IMR-90 (cell line): ENCODE results near the gene TRIM26. TPM values are rescaled to one million over a fixed set of nuclear protein-coding genes. Genes with fewer than 3 reads are reported as not detected.

Experiments
- ATAC-seq: fragments of 200-7000 bp; cut with Tn5 transposase; 2 replicates; pipeline ENCODE4 v1.9.1; 2020; ENCODE audit warnings: low read depth, mild to moderate bottlenecking, moderate library complexity
- BruUV-seq: library from RNA; stranded (reverse); fragments of 400-500 nt; replicated peaks from 2 replicates; lab custom pipeline; 2021; lab: Mats Ljungman, UMichigan
- CTCF ChIA-PET: fragments of 300-600 bp; formaldehyde crosslinking; extraction: SDS; loops from one replicate; lab custom pipeline; 2021; ENCODE audit warnings: antibody characterized with exemption; lab: Yijun Ruan, JAX
- POLR2A ChIA-PET: fragments of 300-600 bp; sonication (Branson Sonifier 250); formaldehyde crosslinking; loops from one replicate; lab custom pipeline; 2022; ENCODE audit warnings: antibody characterized with exemption; ENCODE audit not compliant: unreplicated experiment; lab: Charles Lee
- DNase-seq: peaks from one replicate; pipeline ENCODE4 v3.0.0; 2013
- H2AFZ ChIP-seq: replicated peaks from 2 replicates; pipeline ENCODE3; 2013; ENCODE audit warnings: low read length, mild to moderate bottlenecking; ENCODE audit not compliant: poor library complexity
- H2AK5ac ChIP-seq: 2 replicates; pipeline ENCODE4 v1.6.1; 2013; ENCODE audit warnings: low read depth, low read length, inconsistent platforms
- H2AK9ac ChIP-seq: replicated peaks from 2 replicates; pipeline ENCODE3; 2013; ENCODE audit warnings: mild to moderate bottlenecking, low read depth, low read length, moderate library complexity; ENCODE audit not compliant: poor library complexity
- H2BK120ac ChIP-seq: 2 replicates; pipeline ENCODE4 v1.6.1; 2013; ENCODE audit warnings: low read depth, low read length, inconsistent platforms
- H2BK15ac ChIP-seq: 3 replicates; pipeline ENCODE4 v1.6.1; 2013; ENCODE audit warnings: low read depth, low read length, inconsistent platforms
- H2BK20ac ChIP-seq: 2 replicates; pipeline ENCODE4 v1.6.1; 2013; ENCODE audit warnings: low read depth, mild to moderate bottlenecking, inconsistent platforms, low read length, moderate library complexity
- H2BK5ac ChIP-seq: 2 replicates; pipeline ENCODE4 v1.6.1; 2013; ENCODE audit warnings: mild to moderate bottlenecking, low read depth, low read length, inconsistent platforms; ENCODE audit not compliant: poor library complexity, severe bottlenecking
- H3K14ac ChIP-seq: replicated peaks from 2 replicates; pipeline ENCODE4 v1.6.1; 2013; ENCODE audit warnings: low read depth, low read length, inconsistent platforms
- H3K18ac ChIP-seq: 2 replicates; pipeline ENCODE4 v1.6.1; 2013; ENCODE audit warnings: low read depth, low read length, control low read depth
- H3K23ac ChIP-seq: 2 replicates; pipeline ENCODE4 v1.6.1; 2013; ENCODE audit warnings: low read depth, low read length, inconsistent platforms
- H3K27ac ChIP-seq: 2 replicates; pipeline ENCODE4 v1.5.1; 2013; ENCODE audit warnings: mild to moderate bottlenecking, control low read depth, low read length; ENCODE audit not compliant: insufficient read depth
- H3K27me3 ChIP-seq: 2 replicates; pipeline ENCODE4 v1.6.1; 2013; ENCODE audit warnings: low read length; ENCODE audit not compliant: control insufficient read depth, insufficient read depth
- H3K36me3 ChIP-seq: 2 replicates; pipeline ENCODE4 v1.6.1; 2013; ENCODE audit warnings: low read length, mixed read lengths; ENCODE audit not compliant: control insufficient read depth, insufficient read depth
- H3K4ac ChIP-seq: 2 replicates; pipeline ENCODE4 v1.6.1; 2013; ENCODE audit warnings: low read depth, low read length, inconsistent platforms
- H3K4me1 ChIP-seq: 2 replicates; pipeline ENCODE4 v1.6.1; 2013; ENCODE audit warnings: low read length, mixed read lengths; ENCODE audit not compliant: control insufficient read depth, insufficient read depth
- H3K4me2 ChIP-seq: 2 replicates; pipeline ENCODE4 v1.6.1; 2013; ENCODE audit warnings: low read depth, mild to moderate bottlenecking, control low read depth, low read length, moderate library complexity
- H3K4me3 ChIP-seq: 2 replicates; pipeline ENCODE4 v1.5.1; 2013; ENCODE audit warnings: low read depth, mild to moderate bottlenecking, control low read depth, low read length, moderate library complexity; ENCODE audit not compliant: insufficient read depth
- H3K56ac ChIP-seq: 2 replicates; pipeline ENCODE4 v1.6.1; 2013; ENCODE audit warnings: low read length, inconsistent platforms; ENCODE audit not compliant: insufficient read depth; ENCODE audit errors: extremely low read depth
- H3K79me1 ChIP-seq, 2 experiments: 2 replicates each; pipeline ENCODE4 v1.6.1; 2013; ENCODE audit warnings: low read length in 2 of 2, inconsistent platforms in 1 of 2, low read depth in 1 of 2
- H3K9ac ChIP-seq: 2 replicates; pipeline ENCODE4 v1.6.1; 2013; ENCODE audit warnings: low read depth, low read length, control low read depth
- H3K9me1 ChIP-seq: 2 replicates; pipeline ENCODE4 v1.6.1; 2013; ENCODE audit warnings: low read length, inconsistent platforms; ENCODE audit not compliant: insufficient read depth
- H3K9me3 ChIP-seq: 2 replicates; pipeline ENCODE4 v1.6.1; 2013; ENCODE audit warnings: low read length; ENCODE audit not compliant: control insufficient read depth, insufficient read depth
- H4K20me1 ChIP-seq: 2 replicates; pipeline ENCODE4 v1.6.1; 2013; ENCODE audit warnings: low read length, inconsistent platforms; ENCODE audit not compliant: insufficient read depth
- H4K5ac ChIP-seq: 2 replicates; pipeline ENCODE4 v1.6.1; 2013; ENCODE audit warnings: mild to moderate bottlenecking, low read depth, low read length, control low read depth
- H4K8ac ChIP-seq, 2 experiments: 2 replicates each; pipeline ENCODE4 v1.6.1; 2013; ENCODE audit warnings: low read depth in 2 of 2, low read length in 2 of 2, control low read depth in 1 of 2, inconsistent platforms in 1 of 2
- H4K91ac ChIP-seq: 2 replicates; pipeline ENCODE4 v1.6.1; 2013; ENCODE audit warnings: low read depth, low read length, inconsistent platforms; ENCODE audit not compliant: insufficient read depth
- BHLHE40 ChIP-seq: fragments of 150-350 bp; IDR thresholded peaks from 2 replicates; pipeline ENCODE4 v1.6.1; 2016; ENCODE audit warnings: mild to moderate bottlenecking, low read depth, low read length
- CEBPB ChIP-seq: IDR thresholded peaks from 2 replicates; pipeline ENCODE4 v1.6.1; 2012; ENCODE audit warnings: low read depth, low read length, improper control_type of control experiment
- CHD1 ChIP-seq: IDR thresholded peaks from 2 replicates; pipeline ENCODE4 v1.6.1; 2012; ENCODE audit warnings: low read depth, low read length, improper control_type of control experiment
- CTCF ChIP-seq: conservative IDR thresholded peaks from 2 replicates; pipeline ENCODE4 v1.5.1; 2012; ENCODE audit warnings: mild to moderate bottlenecking, low read depth, low read length, improper control_type of control experiment
- ELK1 ChIP-seq: fragments of 150-350 bp; IDR thresholded peaks from 2 replicates; pipeline ENCODE4 v1.6.1; 2016; ENCODE audit warnings: low read depth, mild to moderate bottlenecking, low read length, moderate library complexity, borderline replicate concordance
- FOS ChIP-seq: fragments of 150-350 bp; IDR thresholded peaks from 2 replicates; pipeline ENCODE4 v1.6.1; 2016; ENCODE audit warnings: low read depth, low read length
- MAFK ChIP-seq: IDR thresholded peaks from 2 replicates; pipeline ENCODE4 v1.6.1; 2012; ENCODE audit warnings: low read depth, low read length, improper control_type of control experiment
- MAZ ChIP-seq: IDR thresholded peaks from 2 replicates; pipeline ENCODE4 v1.6.1; 2012; ENCODE audit warnings: low read depth, mild to moderate bottlenecking, low read length, improper control_type of control experiment, moderate library complexity, borderline replicate concordance
- MXI1 ChIP-seq: IDR thresholded peaks from 2 replicates; pipeline ENCODE4 v1.6.1; 2012; ENCODE audit warnings: low read depth, mild to moderate bottlenecking, low read length, moderate library complexity, borderline replicate concordance
- NFE2L2 ChIP-seq: fragments of 150-350 bp; IDR thresholded peaks from 2 replicates; pipeline ENCODE4 v1.6.1; 2016; ENCODE audit warnings: low read depth, mild to moderate bottlenecking, low read length
- POLR2A ChIP-seq: IDR thresholded peaks from 2 replicates; pipeline ENCODE4 v1.6.1; 2012; ENCODE audit warnings: mild to moderate bottlenecking, low read depth, low read length
- RAD21 ChIP-seq: IDR thresholded peaks from 2 replicates; pipeline ENCODE4 v1.6.1; 2012; ENCODE audit warnings: low read length, improper control_type of control experiment
- RCOR1 ChIP-seq: IDR thresholded peaks from 2 replicates; pipeline ENCODE4 v1.6.1; 2012; ENCODE audit warnings: mild to moderate bottlenecking, low read length, improper control_type of control experiment; ENCODE audit not compliant: insufficient replicate concordance
- RFX5 ChIP-seq: IDR thresholded peaks from 2 replicates; pipeline ENCODE4 v1.8.0; 2012; ENCODE audit warnings: low read depth, mild to moderate bottlenecking, low read length, moderate library complexity
- SMC3 ChIP-seq: fragments of 150-350 bp; IDR thresholded peaks from 2 replicates; pipeline ENCODE4 v1.6.1; 2016; ENCODE audit warnings: low read depth, mild to moderate bottlenecking, antibody characterized with exemption, low read length, moderate library complexity
- USF2 ChIP-seq: fragments of 150-350 bp; IDR thresholded peaks from 2 replicates; pipeline ENCODE4 v1.6.1; 2017; ENCODE audit warnings: mild to moderate bottlenecking, antibody characterized with exemption, low read length, low read depth
- WGBS, 2 experiments: methylation state at CpG; one replicate each; pipeline versions ENCODE4 v1.1.5 to v1.1.7; 2013; ENCODE audit warnings: missing lambda C conversion rate in 2 of 2; ENCODE audit not compliant: insufficient read length in 1 of 2; ENCODE audit errors: extremely low coverage in 2 of 2; 5-methylcytosine and 5-hydroxymethylcytosine counted together
- dilution Hi-C: fragments of 300-500 bp; cut with HindIII; formaldehyde crosslinking; loops from one replicate; pipeline ENCODE4 v1.14.3; 2018; ENCODE audit warnings: low sequenced_read_pairs; ENCODE audit not compliant: unreplicated experiment
- in situ Hi-C: fragments of 300-500 bp; cut with MboI; formaldehyde crosslinking; loops from 3 replicates; pipeline ENCODE4 v1.14.3; 2019; ENCODE audit warnings: low sequenced_read_pairs, inconsistent platforms, mixed read lengths
- intact Hi-C: fragments of 100-400 bp; cut with micrococcal nuclease; formaldehyde crosslinking; loops from 2 replicates; pipeline ENCODE4 v1.10.0; 2022
- polyA plus RNA-seq, 3 experiments: library from polyadenylated mRNA; depleted of rRNA; stranded (reverse); fragments of >200 nt; gene quantifications; 2 replicates each; pipeline ENCODE4 v1.2.3, GENCODE V29; 2012; ENCODE audit warnings: low replicate concordance in 1 of 3
- total RNA-seq: library from RNA; depleted of rRNA; stranded (reverse); fragments of >200 nt; gene quantifications from 2 replicates; pipeline ENCODE4 v1.2.3, GENCODE V29; 2012

The TRIM26 gene
- total and polyA plus RNA-seq, 2 of the 4 experiments (the other 2 are of a cell fraction), result 22.6 to 23.8 TPM

- peak overlapping the region; percentile 85 for H4K5ac ChIP-seq
- dilution Hi-C loops (no loop called here), in situ Hi-C loops (no loop called here), intact Hi-C loops (no loop called here)
- TF ChIP-seq FOS, result no peak
- TF ChIP-seq BHLHE40, result no peak
- no peak for TF ChIP-seq CEBPB
- TF ChIP-seq RFX5, result no peak
- TF ChIP-seq SMC3, result no peak
- no peak for TF ChIP-seq RCOR1
- no peak for TF ChIP-seq CTCF
- no peak for TF ChIP-seq CHD1
- no peak for TF ChIP-seq MAFK
- no peak for TF ChIP-seq USF2
- no peak for TF ChIP-seq POLR2A
- TF ChIP-seq MXI1, result no peak
- TF ChIP-seq MAZ, result no peak
- no peak for TF ChIP-seq ELK1
- no peak for TF ChIP-seq NFE2L2
- no peak for TF ChIP-seq RAD21
- H3K9me1 ChIP-seq, result no peaks in the 10 kb centered on the region; the same call in 1 of the 2 replicates
- peaks cover 2% of the 10 kb centered on the region; the same call in 1 of the 2 replicates for H3K4me1 ChIP-seq
- peak overlapping the region; percentile 92; the same call in 1 of the 2 replicates for H3K14ac ChIP-seq
- no peak overlapping the region for H2BK5ac ChIP-seq
- no peak overlapping the region for H3K27ac ChIP-seq
- H3K9me3 ChIP-seq, result no peaks in the 10 kb centered on the region
- peak overlapping the region; percentile 71 for H3K4ac ChIP-seq
- no TSS peak for BruUV-seq
- no peak overlapping the region for H3K56ac ChIP-seq
- H2BK120ac ChIP-seq, result peak overlapping the region; percentile 53; the same call in 1 of the 2 replicates
- H2BK15ac ChIP-seq, result no peak overlapping the region
- H3K23ac ChIP-seq, result peak overlapping the region; percentile 63; the same call in 1 of the 2 replicates
- H3K36me3 ChIP-seq, result no peaks in the 10 kb centered on the region
- no CpG with 5 or more reads among the region's 14 CpGs for WGBS, 2 experiments
- peak overlapping the region; percentile 92 for H3K9ac ChIP-seq
- peak overlapping the region; percentile 31 for H2AK9ac ChIP-seq
- ChIA-PET CTCF (interaction anchor here (1.1 kb wide), 1 partner anchor 24 kb away, joined by 3 read pairs; no protein-coding TSS in a partner anchor), POLR2A (no interaction called here)
- H4K20me1 ChIP-seq, result 0 out of 2 replicates have a peak, but pooled peaks cover 6% of the 10 kb centered on the region
- no peak overlapping the region for H3K18ac ChIP-seq
- peak overlapping the region; percentile 91 for H3K4me2 ChIP-seq
- H2BK20ac ChIP-seq, result no peak overlapping the region
- H4K8ac ChIP-seq, result peak overlapping the region; percentile 81 to 99
- DNase-seq, result no peak
- peaks cover 18 to 31% of the 10 kb centered on the region in 2 experiments; a peak in 3 of 4 replicates for H3K79me1 ChIP-seq
- no peak for ATAC-seq
- H3K4me3 ChIP-seq, result peak overlapping the region; percentile 93
- peak overlapping the region; percentile 70 for H4K91ac ChIP-seq
- H3K27me3 ChIP-seq, result no peaks in the 10 kb centered on the region
- peak overlapping the region; percentile 99 for H2AFZ ChIP-seq
- peak overlapping the region; percentile 48; the same call in 1 of the 2 replicates for H2AK5ac ChIP-seq
Measured at GRCh38 chr6:30214657-30214982, 1.4 kb upstream of the TRIM26 start.
